Esophagus squamous epithelium (tissue), 5 donors: ENCODE results near the gene GORASP1. TPM values are rescaled to one million over a fixed set of nuclear protein-coding genes. Genes with fewer than 3 reads are reported as not detected.

ENCODE experiments used
- DNase-seq: peaks from one replicate; lab custom pipeline; 2025; lab: John Stamatoyannopoulos, UW
- H3K27ac ChIP-seq, 4 donors: fragments of 200-600 bp; sonication (generic); one replicate each; pipeline ENCODE4 v1.5.1; 2016 to 2019; ENCODE audit warnings: mild to moderate bottlenecking in 1 of 4
- H3K27me3 ChIP-seq, 4 donors: fragments of 200-600 bp; sonication (generic); 1 replicate in 3 of 4; 2 replicates in 1 of 4; pipeline versions ENCODE4 v1.5.1 to v1.6.0; 2017 to 2021; ENCODE audit warnings: antibody characterized with exemption in 1 of 4
- H3K36me3 ChIP-seq, 3 donors: fragments of 200-600 bp; sonication (generic); one replicate each; pipeline ENCODE4 v1.5.1; 2016 to 2019
- H3K4me1 ChIP-seq, 3 donors: fragments of 200-600 bp; sonication (generic); one replicate each; pipeline ENCODE4 v1.5.1; 2017 to 2019
- H3K4me3 ChIP-seq, 4 donors: fragments of 200-600 bp; sonication (generic); 1 replicate in 3 of 4; 2 replicates in 1 of 4; pipeline ENCODE4 v1.5.1; 2016 to 2019; ENCODE audit warnings: mild to moderate bottlenecking in 2 of 4, moderate library complexity in 1 of 4
- H3K9me3 ChIP-seq, 3 donors: fragments of 200-600 bp; sonication (generic); one replicate each; pipeline ENCODE4 v1.5.1; 2016 to 2019
- POLR2A ChIP-seq, 4 donors: fragments of 450-650 bp; IDR thresholded peaks; one replicate each; pipeline ENCODE4 v1.6.1; 2017; ENCODE audit warnings: antibody characterized with exemption in 4 of 4, mild to moderate bottlenecking in 4 of 4, moderate library complexity in 3 of 4
- WGBS, 2 donors: methylation state at CpG; one replicate each; pipeline ENCODE4 v1.1.5; 2018; 5-methylcytosine and 5-hydroxymethylcytosine counted together
- intact Hi-C: fragments of 100-400 bp; cut with DNase I; formaldehyde crosslinking; loops from one replicate; pipeline ENCODE4 v1.15.0; 2022
- total RNA-seq, 4 donors: library from RNA; depleted of rRNA; stranded (reverse); fragments of >200 nt; gene quantifications; one replicate each; pipeline ENCODE4 v1.1.0, GENCODE V29; 2016
- TF ChIP-seq, protein P1 (sequence below), 6 experiments: fragments of 450-650 bp in 4 of 6; fragments of 200-600 bp in 2 of 6; sonication (generic) in 2 of 6; IDR thresholded peaks; one replicate each; pipeline ENCODE4 v1.5.1; 2016 to 2019; ENCODE audit warnings: antibody characterized with exemption in 6 of 6, mild to moderate bottlenecking in 4 of 6, moderate library complexity in 4 of 6
- donor health status: DM: yes; HTN: yes; CAD: no.

The GORASP1 gene
- total RNA-seq, 4 donors from 2014 or later: 26.4 to 102 (median 43.8) TPM

GRCh38 chr3:39150803-39151631 lies 43.6 kb upstream of the GORASP1 start:
- WGBS, 2 donors: 20 to 22% methylated on average over 4 to 6 of the region's 9 CpGs
- H3K27ac ChIP-seq: peak overlapping the region; percentile 98 to 100 (median 99)
- peaks cover 0 to 7% (median 0%) of the 10 kb centered on the region in 3 donors for H3K36me3 ChIP-seq
- H3K9me3 ChIP-seq: no peaks in the 10 kb centered on the region
- H3K27me3 ChIP-seq: no peaks in the 10 kb centered on the region
- peaks cover 59 to 77% (median 62%) of the 10 kb centered on the region in 3 donors for H3K4me1 ChIP-seq
- H3K4me3 ChIP-seq: peak overlapping the region; percentile 90 to 99 (median 92)
- intact Hi-C loops: no loop called here
- DNase-seq: no peak
- TF ChIP-seq, protein P1, sequence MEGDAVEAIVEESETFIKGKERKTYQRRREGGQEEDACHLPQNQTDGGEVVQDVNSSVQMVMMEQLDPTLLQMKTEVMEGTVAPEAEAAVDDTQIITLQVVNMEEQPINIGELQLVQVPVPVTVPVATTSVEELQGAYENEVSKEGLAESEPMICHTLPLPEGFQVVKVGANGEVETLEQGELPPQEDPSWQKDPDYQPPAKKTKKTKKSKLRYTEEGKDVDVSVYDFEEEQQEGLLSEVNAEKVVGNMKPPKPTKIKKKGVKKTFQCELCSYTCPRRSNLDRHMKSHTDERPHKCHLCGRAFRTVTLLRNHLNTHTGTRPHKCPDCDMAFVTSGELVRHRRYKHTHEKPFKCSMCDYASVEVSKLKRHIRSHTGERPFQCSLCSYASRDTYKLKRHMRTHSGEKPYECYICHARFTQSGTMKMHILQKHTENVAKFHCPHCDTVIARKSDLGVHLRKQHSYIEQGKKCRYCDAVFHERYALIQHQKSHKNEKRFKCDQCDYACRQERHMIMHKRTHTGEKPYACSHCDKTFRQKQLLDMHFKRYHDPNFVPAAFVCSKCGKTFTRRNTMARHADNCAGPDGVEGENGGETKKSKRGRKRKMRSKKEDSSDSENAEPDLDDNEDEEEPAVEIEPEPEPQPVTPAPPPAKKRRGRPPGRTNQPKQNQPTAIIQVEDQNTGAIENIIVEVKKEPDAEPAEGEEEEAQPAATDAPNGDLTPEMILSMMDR (IDR thresholded peaks at IDR 0.05): no peak
- TF ChIP-seq POLR2A (IDR thresholded peaks at IDR 0.05): peak in 1 of 4 donors; percentile 16

DNA sequence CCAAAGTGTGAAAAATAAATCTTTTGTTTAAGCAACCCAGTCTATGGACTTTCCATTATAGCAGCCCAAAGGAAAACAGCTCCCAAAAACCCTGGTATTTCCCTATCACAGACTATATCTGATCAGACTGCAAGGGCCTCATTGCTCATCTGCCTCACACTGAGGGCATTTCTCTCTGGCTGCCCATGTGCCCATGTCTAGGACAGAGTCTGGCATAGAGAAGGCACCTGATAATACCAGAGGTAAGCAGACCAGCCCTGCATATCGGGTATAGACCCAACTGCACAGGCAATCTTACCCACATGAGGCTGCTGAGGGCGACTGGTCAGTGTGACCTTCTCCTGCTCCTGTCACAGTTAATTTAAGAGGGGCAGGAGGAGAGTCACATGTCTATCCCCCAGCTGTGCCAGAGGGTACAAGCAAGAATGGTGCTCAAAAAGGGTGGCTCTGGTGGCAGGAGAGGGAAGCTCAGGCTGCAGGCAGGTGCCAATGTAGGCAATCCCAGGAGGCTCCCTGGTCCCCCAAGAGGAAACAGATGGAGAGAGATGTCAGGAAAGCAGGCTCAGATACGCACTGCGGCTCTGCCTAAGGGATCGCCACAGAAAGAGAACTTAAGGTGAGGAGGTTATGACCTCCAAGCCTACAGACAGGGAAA lies 42.8 kb upstream of the GORASP1 start:
- intact Hi-C loops: no loop called here
- Histone ChIP-seq H3K27me3 (no peaks in the 10 kb centered on the region), H3K4me3 (peak overlapping the region; percentile 2 to 92 (median 90)), H3K4me1 (peaks cover 65 to 84% (median 68%) of the 10 kb centered on the region in 3 donors), H3K27ac (peak overlapping the region; percentile 98 to 100 (median 99)), H3K36me3 (peaks cover 0 to 14% (median 1%) of the 10 kb centered on the region in 3 donors), H3K9me3 (no peaks in the 10 kb centered on the region)
- TF ChIP-seq, protein P1 (IDR thresholded peaks at IDR 0.05): peak in 2 of 6 experiments; percentile 6 to 30
- TF ChIP-seq POLR2A (IDR thresholded peaks at IDR 0.05): no peak
- no peak for DNase-seq
- WGBS, 2 donors: 22 to 42% methylated on average over 4 to 5 of the region's 5 CpGs

GRCh38 chr3:39149498-39150147 lies 42.2 kb upstream of the GORASP1 start:
- Histone ChIP-seq H3K9me3 (no peaks in the 10 kb centered on the region), H3K27ac (peak overlapping the region; percentile 37 to 99 (median 98)), H3K4me3 (peak overlapping the region in 3 of 4 donors; percentile 19 to 91 (median 90)), H3K36me3 (peaks cover 4 to 21% (median 8%) of the 10 kb centered on the region in 3 donors), H3K4me1 (peaks cover 65 to 89% (median 68%) of the 10 kb centered on the region in 3 donors), H3K27me3 (no peaks in the 10 kb centered on the region)
- 78 to 84% methylated on average over 3 of the region's 3 CpGs for WGBS, 2 donors
- intact Hi-C loops: loop anchor here (5.0 kb wide), 1 partner anchor 33 kb away; no protein-coding TSS in a partner anchor
- no peak for DNase-seq
- TF ChIP-seq, protein P1 (IDR thresholded peaks at IDR 0.05): no peak
- no peak for TF ChIP-seq POLR2A (IDR thresholded peaks at IDR 0.05)

DNA sequence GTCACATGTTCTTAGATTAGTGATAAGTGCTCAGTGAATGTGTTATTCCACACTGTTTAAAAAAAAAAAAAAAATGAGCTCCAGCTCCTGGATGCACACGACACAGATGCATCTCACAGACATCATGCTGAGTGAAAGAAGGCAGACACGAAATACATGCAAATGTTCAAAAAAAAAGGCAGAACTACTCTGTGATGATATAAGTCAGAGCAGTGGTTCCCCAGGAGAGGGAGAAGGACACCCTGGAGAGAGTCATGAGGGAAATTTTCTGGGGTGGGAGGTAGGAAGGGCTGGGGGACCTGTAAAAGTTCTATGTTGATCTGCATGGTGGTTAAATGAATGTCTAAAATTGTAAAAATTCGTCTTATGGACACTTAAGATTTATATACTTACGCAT lies 41.6 kb upstream of the GORASP1 start:
- peaks cover 65 to 89% (median 65%) of the 10 kb centered on the region in 3 donors for H3K4me1 ChIP-seq
- no peak for DNase-seq
- intact Hi-C loops: loop anchor here (5.0 kb wide), 1 partner anchor 33 kb away; no protein-coding TSS in a partner anchor
- H3K9me3 ChIP-seq: no peaks in the 10 kb centered on the region
- TF ChIP-seq POLR2A (IDR thresholded peaks at IDR 0.05): no peak
- TF ChIP-seq, protein P1 (IDR thresholded peaks at IDR 0.05): no peak
- H3K27me3 ChIP-seq: no peaks in the 10 kb centered on the region
- peaks cover 10 to 26% (median 14%) of the 10 kb centered on the region in 3 donors for H3K36me3 ChIP-seq
- H3K4me3 ChIP-seq: peak overlapping the region in 1 of 4 donors; percentile 91
- WGBS, 2 donors: 51 to 68% methylated on average over 4 of the region's 4 CpGs
- peak overlapping the region; percentile 80 to 99 (median 98) for H3K27ac ChIP-seq
